Sigmoid colon (tissue), 7 donors: Measurements from ENCODE around the gene CBL. TPM values are rescaled to one million over a fixed set of nuclear protein-coding genes. Genes with fewer than 3 reads are reported as not detected.

Experiments used
- DNase-seq: peaks from one replicate; pipeline ENCODE4 v3.0.0-alpha.2; 2019
- H3K27ac ChIP-seq, 4 donors: fragments of 200-600 bp; sonication (generic); one replicate each; pipeline ENCODE4 v1.5.1; 2016 to 2019; ENCODE audit warnings: mild to moderate bottlenecking in 1 of 4
- H3K27me3 ChIP-seq, 3 donors: fragments of 200-600 bp; sonication (generic); one replicate each; pipeline ENCODE4 v1.5.1; 2019; ENCODE audit warnings: mild to moderate bottlenecking in 1 of 3
- H3K36me3 ChIP-seq, 4 donors: fragments of 200-600 bp; sonication (generic); one replicate each; pipeline ENCODE4 v1.5.1; 2016 to 2019
- H3K4me1 ChIP-seq, 4 donors: fragments of 200-600 bp; sonication (generic); one replicate each; pipeline ENCODE4 v1.5.1; 2017 to 2019
- H3K4me3 ChIP-seq, 4 donors: fragments of 200-600 bp; sonication (generic); one replicate each; pipeline ENCODE4 v1.5.1; 2017 to 2019; ENCODE audit warnings: mild to moderate bottlenecking in 2 of 4, moderate library complexity in 1 of 4
- H3K9me3 ChIP-seq, 4 donors: fragments of 200-600 bp in 3 of 4; sonication (generic) in 3 of 4; one replicate each; pipeline versions ENCODE4 v1.5.1 to v1.6.1; 2013 to 2019
- CTCF ChIP-seq, 4 experiments: fragments of 450-650 bp in 3 of 4; fragments of 200-600 bp in 1 of 4; IDR thresholded peaks; one replicate each; pipeline ENCODE4 v1.5.1; 2016 to 2019; ENCODE audit warnings: antibody characterized with exemption in 4 of 4, mild to moderate bottlenecking in 3 of 4, moderate library complexity in 2 of 4
- EP300 ChIP-seq, 4 donors: sonication (generic); formaldehyde crosslinking; IDR thresholded peaks; one replicate each; pipeline ENCODE4 v1.6.1; 2017; ENCODE audit warnings: antibody characterized with exemption in 4 of 4
- POLR2A ChIP-seq, 2 donors: fragments of 450-650 bp; IDR thresholded peaks; one replicate each; pipeline ENCODE4 v1.6.1; 2016; ENCODE audit warnings: antibody characterized with exemption in 2 of 2, mild to moderate bottlenecking in 2 of 2, moderate library complexity in 2 of 2
- POLR2AphosphoS5 ChIP-seq, 4 donors: sonication (generic); formaldehyde crosslinking; IDR thresholded peaks; one replicate each; pipeline ENCODE4 v1.6.1; 2017; ENCODE audit warnings: antibody characterized with exemption in 4 of 4
- WGBS, 2 donors: extraction: QIAGEN DNeasy Blood & Tissue Kit; methylation state at CpG; one replicate each; pipeline ENCODE4 v1.1.7; 2013; 5-methylcytosine and 5-hydroxymethylcytosine counted together
- intact Hi-C: fragments of 100-400 bp; cut with DNase I; formaldehyde crosslinking; loops from one replicate; pipeline ENCODE4 v1.15.1; 2023
- polyA plus RNA-seq, 3 donors: library from polyadenylated mRNA; stranded (reverse); fragments of 200-250 nt; gene quantifications; one replicate each; pipeline ENCODE4 v1.2.3, GENCODE V29; 2013
- total RNA-seq, 4 donors: library from RNA; depleted of rRNA; stranded (reverse); fragments of >200 nt; gene quantifications; one replicate each; pipeline ENCODE4 v1.1.0, GENCODE V29; 2016
- donor health status: healthy with polysubstance abuse.
- donor health status: Bipolar disorder and iron deficiency.
- donor health status: healthy.

The CBL gene
- total RNA-seq (10 to 100 TPM; 11.8 to 17.7 (median 13.1) TPM), polyA plus RNA-seq (1 to 10 TPM; 1.8 to 8.6 (median 3.7) TPM)

GRCh38 chr11:119205574-119206510, at the start of gene CBL:
CBL (plus strand) TSS chr11:119206339; CDS start chr11:119206418, 79 bp downstream.
- Histone ChIP-seq H3K27me3 (no peaks in the 10 kb centered on the region), H3K4me1 (peaks cover 0 to 29% (median 20%) of the 10 kb centered on the region in 4 donors), H3K36me3 (no peaks in the 10 kb centered on the region), H3K9me3 (no peaks in the 10 kb centered on the region), H3K4me3 (peak within 1 kb of the TSS; percentile 72 to 97 (median 92)), H3K27ac (peak within 1 kb of the TSS; percentile 94 to 98 (median 96))
- WGBS, 2 donors, result 1% methylated on average over 88 of the region's 88 CpGs
- peak; percentile 98 for DNase-seq
- TF ChIP-seq CTCF (IDR thresholded peaks at IDR 0.05), result peak; percentile 81 to 95 (median 86)
- TF ChIP-seq POLR2A (IDR thresholded peaks at IDR 0.05), result peak; percentile 29 to 46
- no peak for TF ChIP-seq EP300 (IDR thresholded peaks at IDR 0.05)
- peak; percentile 20 to 82 (median 63) for TF ChIP-seq POLR2AphosphoS5 (IDR thresholded peaks at IDR 0.05)
- intact Hi-C loops, result loop anchor here (1.0 to 5.0 kb wide), 5 partner anchors 38 to 132 kb away; partner anchors contain the start of genes DPAGT1 and NLRX1

GRCh38 chr11:119156496-119156895, 49.6 kb upstream of the CBL start:
- 74 to 87% methylated on average over 10 of the region's 10 CpGs for WGBS, 2 donors
- Histone ChIP-seq H3K4me3 (no peak overlapping the region), H3K27me3 (no peaks in the 10 kb centered on the region), H3K9me3 (no peaks in the 10 kb centered on the region), H3K27ac (no peak overlapping the region), H3K4me1 (no peaks in the 10 kb centered on the region), H3K36me3 (no peaks in the 10 kb centered on the region)
- intact Hi-C loops, result no loop called here
- TF ChIP-seq EP300 (IDR thresholded peaks at IDR 0.05) (no peak), CTCF (IDR thresholded peaks at IDR 0.05) (no peak), POLR2A (IDR thresholded peaks at IDR 0.05) (no peak), POLR2AphosphoS5 (IDR thresholded peaks at IDR 0.05) (no peak)
- no peak for DNase-seq

GRCh38 chr11:119157063-119157462, 49.1 kb upstream of the CBL start:
- Histone ChIP-seq H3K27me3 (no peaks in the 10 kb centered on the region), H3K27ac (no peak overlapping the region), H3K36me3 (no peaks in the 10 kb centered on the region), H3K4me3 (no peak overlapping the region), H3K4me1 (no peaks in the 10 kb centered on the region), H3K9me3 (no peaks in the 10 kb centered on the region)
- TF ChIP-seq EP300 (IDR thresholded peaks at IDR 0.05), result no peak
- TF ChIP-seq CTCF (IDR thresholded peaks at IDR 0.05), result no peak
- no peak for TF ChIP-seq POLR2A (IDR thresholded peaks at IDR 0.05)
- no peak for TF ChIP-seq POLR2AphosphoS5 (IDR thresholded peaks at IDR 0.05)
- intact Hi-C loops, result no loop called here
- 29 to 62% methylated on average over 3 of the region's 3 CpGs for WGBS, 2 donors
- no peak for DNase-seq

GRCh38 chr11:119158467-119158866, 47.7 kb upstream of the CBL start:
- Histone ChIP-seq H3K4me1 (no peaks in the 10 kb centered on the region), H3K36me3 (no peaks in the 10 kb centered on the region), H3K4me3 (no peak overlapping the region), H3K27me3 (no peaks in the 10 kb centered on the region), H3K9me3 (no peaks in the 10 kb centered on the region), H3K27ac (no peak overlapping the region)
- no peak for DNase-seq
- WGBS, 2 donors, result 92 to 93% methylated on average over 13 of the region's 13 CpGs
- TF ChIP-seq EP300 (IDR thresholded peaks at IDR 0.05) (no peak), POLR2A (IDR thresholded peaks at IDR 0.05) (no peak), POLR2AphosphoS5 (IDR thresholded peaks at IDR 0.05) (no peak), CTCF (IDR thresholded peaks at IDR 0.05) (no peak)
- intact Hi-C loops, result no loop called here
